Mammary epithelial cell (primary cell): ENCODE data around the gene ZNF629.

Source experiments
- CTCF ChIP-seq, 2 donors: IDR thresholded peaks in 1 of 2; conservative IDR thresholded peaks in 1 of 2; 2 replicates each; pipeline ENCODE4 v1.5.1; 2011 to 2012; ENCODE audit warnings: inconsistent platforms in 2 of 2, low read length in 2 of 2, mild to moderate bottlenecking in 2 of 2, control low read depth in 1 of 2, low read depth in 1 of 2; ENCODE audit not compliant: insufficient read depth in 1 of 2; ENCODE audit errors: extremely low read depth in 1 of 2
- EZH2 ChIP-seq: IDR thresholded peaks from 2 replicates; pipeline ENCODE4 v1.6.1; 2012; ENCODE audit warnings: low read length, inconsistent platforms, borderline replicate concordance

DNA sequence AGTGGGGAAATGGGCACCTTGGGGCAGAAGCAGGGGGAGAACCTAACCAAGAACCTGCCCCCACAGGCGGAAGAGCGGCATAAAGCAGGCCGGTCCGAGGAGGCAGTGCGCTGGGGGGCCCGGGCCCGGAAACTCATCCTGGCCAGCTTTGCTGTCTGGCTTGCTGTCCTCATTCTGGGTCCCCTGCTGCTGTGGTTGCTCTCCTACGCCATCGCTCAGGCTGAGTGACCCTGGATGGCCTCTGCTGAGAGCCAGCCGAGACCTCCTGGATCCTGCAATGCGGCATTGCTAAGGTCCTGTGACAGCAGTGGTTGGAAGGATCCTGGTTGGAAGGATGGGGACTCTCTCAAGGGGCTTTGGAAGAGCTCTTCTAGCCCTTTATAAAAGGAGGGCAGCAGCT, 43.3 kb downstream of the ZNF629 start:
- TF ChIP-seq CTCF (conservative IDR thresholded peaks at IDR 0.05 in 1 of 2, IDR thresholded peaks at IDR 0.05 in 1 of 2; ENCODE audit: extremely low read depth in 1 of 2, insufficient read depth in 1 of 2, low read depth in 1 of 2, low read length in 2 of 2) = no peak
- no peak for TF ChIP-seq EZH2
